Bronchial epithelial cell (primary cell): ENCODE measurements around the gene DENND6B. TPM values are rescaled to one million over a fixed set of nuclear protein-coding genes. Genes with fewer than 3 reads are reported as not detected.

Experiments
- DNase-seq: peaks from one replicate; pipeline ENCODE4 v3.0.0-alpha.2; 2010; ENCODE audit warnings: low read depth
- FAIRE-seq: peaks from 2 replicates; lab custom pipeline; 2011; peaks lifted over from hg19 to GRCh38; lab: Jason Lieb, UNC
- H3K27me3 ChIP-seq: 2 replicates; pipeline ENCODE4 v1.5.1; 2011; ENCODE audit warnings: low read length; ENCODE audit not compliant: control insufficient read depth, insufficient read depth
- H3K36me3 ChIP-seq: 2 replicates; pipeline ENCODE4 v1.5.1; 2011; ENCODE audit warnings: low read length; ENCODE audit not compliant: control insufficient read depth, insufficient read depth
- H3K4me3 ChIP-seq: 2 replicates; pipeline ENCODE4 v1.5.1; 2011; ENCODE audit warnings: mild to moderate bottlenecking, low read depth, low read length, control low read depth
- total RNA-seq: library from RNA; depleted of rRNA; stranded (reverse); fragments of >200 nt; gene quantifications from 2 replicates; pipeline ENCODE4 v1.2.1, GENCODE V29; 2014
- TF ChIP-seq, protein P1 (sequence below): IDR thresholded peaks from 2 replicates; pipeline ENCODE4 v1.5.1; 2011; ENCODE audit warnings: mild to moderate bottlenecking, moderate library complexity, low read length, control low read depth, inconsistent platforms; ENCODE audit not compliant: insufficient read depth, severe bottlenecking

DENND6B gene
- total RNA-seq, 1 donor from 2014 or later: 1.1 TPM

DNA sequence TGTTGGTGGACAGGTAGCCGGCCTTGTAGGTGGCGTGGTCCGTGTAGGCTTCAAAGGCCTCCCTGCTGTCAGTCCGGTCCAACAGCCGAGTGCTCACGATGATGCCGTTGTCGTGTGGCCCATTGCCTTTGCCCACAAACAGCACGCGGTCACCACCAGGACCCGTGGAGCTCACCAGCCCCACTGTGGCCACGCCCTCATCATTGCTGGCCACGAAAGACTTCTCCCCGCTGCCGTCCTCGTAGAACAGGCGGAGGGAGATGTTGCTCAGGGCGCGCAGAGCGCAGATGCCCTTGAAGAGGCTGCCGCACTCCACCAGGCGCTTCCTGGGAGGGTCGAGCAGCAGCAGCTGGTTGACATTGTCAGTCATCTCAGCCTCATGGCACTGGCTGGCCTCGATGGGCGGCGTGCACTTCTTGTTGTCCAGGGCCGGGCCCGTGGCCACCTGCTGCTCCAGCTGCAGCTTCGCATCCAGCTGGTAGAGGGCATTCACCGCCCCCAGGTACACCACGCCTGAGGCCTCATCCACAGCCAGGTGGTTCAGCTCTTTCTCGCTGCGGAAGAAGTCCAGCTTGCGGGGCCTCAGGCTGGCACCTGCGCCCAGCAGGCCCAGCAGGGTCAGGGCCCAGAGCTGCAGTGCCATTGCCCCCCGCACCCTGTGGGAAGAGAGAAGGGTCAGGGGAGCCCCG, 36.7 kb downstream of the DENND6B start:
- Histone ChIP-seq H3K4me3 (no peak overlapping the region), H3K27me3 (no peaks in the 10 kb centered on the region), H3K36me3 (peaks cover 56% of the 10 kb centered on the region)
- TF ChIP-seq, protein P1, sequence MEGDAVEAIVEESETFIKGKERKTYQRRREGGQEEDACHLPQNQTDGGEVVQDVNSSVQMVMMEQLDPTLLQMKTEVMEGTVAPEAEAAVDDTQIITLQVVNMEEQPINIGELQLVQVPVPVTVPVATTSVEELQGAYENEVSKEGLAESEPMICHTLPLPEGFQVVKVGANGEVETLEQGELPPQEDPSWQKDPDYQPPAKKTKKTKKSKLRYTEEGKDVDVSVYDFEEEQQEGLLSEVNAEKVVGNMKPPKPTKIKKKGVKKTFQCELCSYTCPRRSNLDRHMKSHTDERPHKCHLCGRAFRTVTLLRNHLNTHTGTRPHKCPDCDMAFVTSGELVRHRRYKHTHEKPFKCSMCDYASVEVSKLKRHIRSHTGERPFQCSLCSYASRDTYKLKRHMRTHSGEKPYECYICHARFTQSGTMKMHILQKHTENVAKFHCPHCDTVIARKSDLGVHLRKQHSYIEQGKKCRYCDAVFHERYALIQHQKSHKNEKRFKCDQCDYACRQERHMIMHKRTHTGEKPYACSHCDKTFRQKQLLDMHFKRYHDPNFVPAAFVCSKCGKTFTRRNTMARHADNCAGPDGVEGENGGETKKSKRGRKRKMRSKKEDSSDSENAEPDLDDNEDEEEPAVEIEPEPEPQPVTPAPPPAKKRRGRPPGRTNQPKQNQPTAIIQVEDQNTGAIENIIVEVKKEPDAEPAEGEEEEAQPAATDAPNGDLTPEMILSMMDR: no peak
- FAIRE-seq (no peak), DNase-seq (no peak)

DNA sequence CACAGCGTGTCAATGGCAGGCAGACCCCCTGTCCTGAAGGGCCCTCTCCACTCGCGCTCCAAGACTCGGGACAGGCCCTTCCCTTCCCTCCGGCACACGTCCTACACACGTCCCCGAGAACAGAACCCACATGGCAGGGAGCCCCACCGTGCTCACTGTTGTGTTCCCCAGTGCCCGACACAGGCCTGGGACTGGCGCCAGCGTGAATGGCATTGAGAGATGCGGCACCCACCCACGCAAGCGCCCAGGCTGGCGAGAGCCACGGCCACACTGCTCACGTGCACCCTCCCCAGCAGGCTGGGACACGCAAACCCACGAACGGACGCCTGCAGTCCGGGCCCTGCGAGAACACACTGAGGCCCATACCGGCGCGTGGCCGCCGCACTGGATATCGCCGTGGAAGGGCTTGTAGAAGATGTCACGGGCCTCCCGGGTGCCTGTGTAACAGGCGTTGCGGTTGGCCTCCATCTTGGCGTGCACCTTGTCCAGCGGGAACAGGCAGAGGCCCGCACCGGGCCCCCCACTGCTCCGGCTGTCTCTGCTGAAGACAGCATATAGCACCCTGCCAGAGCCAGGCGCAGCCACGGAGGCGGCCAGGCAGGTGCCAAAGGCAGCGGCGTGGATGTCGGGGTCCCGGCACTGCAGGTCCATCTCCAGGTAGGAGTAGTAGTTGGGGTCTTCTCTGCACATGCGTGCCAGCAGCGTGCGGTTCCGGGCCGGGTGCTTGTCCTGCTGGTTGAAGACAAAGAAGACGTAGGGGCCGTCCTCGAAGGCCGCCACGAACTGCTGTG, 37.5 kb downstream of the DENND6B start:
- TF ChIP-seq, protein P1: no peak
- no peaks in the 10 kb centered on the region for H3K27me3 ChIP-seq
- DNase-seq (no peak), FAIRE-seq (no peak)
- peaks cover 59% of the 10 kb centered on the region for H3K36me3 ChIP-seq
- H3K4me3 ChIP-seq: no peak overlapping the region

DNA sequence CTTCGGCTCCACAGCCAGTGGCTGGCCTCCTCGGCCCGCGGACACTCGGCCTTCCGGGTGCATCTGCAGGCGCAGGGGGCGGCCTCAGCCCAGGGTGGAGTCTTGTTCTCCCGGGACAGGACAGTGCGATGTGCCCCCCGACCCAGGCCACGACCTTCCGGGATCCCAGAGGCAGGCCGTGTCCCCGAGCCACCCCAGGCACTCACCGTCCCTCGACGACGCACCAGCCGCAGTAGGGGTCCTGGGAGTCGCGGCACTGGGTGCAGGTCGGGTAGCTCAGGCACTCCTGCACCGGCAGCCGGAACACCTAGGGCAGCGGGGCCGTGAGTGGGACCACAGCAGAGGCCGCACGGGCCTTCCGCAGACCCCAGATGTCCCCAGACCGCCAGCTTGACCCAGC, 39.1 kb downstream of the DENND6B start:
- Histone ChIP-seq H3K27me3 (no peaks in the 10 kb centered on the region), H3K36me3 (peaks cover 61% of the 10 kb centered on the region), H3K4me3 (no peak overlapping the region)
- no peak for DNase-seq
- FAIRE-seq: no peak
- TF ChIP-seq, protein P1: no peak

DNA sequence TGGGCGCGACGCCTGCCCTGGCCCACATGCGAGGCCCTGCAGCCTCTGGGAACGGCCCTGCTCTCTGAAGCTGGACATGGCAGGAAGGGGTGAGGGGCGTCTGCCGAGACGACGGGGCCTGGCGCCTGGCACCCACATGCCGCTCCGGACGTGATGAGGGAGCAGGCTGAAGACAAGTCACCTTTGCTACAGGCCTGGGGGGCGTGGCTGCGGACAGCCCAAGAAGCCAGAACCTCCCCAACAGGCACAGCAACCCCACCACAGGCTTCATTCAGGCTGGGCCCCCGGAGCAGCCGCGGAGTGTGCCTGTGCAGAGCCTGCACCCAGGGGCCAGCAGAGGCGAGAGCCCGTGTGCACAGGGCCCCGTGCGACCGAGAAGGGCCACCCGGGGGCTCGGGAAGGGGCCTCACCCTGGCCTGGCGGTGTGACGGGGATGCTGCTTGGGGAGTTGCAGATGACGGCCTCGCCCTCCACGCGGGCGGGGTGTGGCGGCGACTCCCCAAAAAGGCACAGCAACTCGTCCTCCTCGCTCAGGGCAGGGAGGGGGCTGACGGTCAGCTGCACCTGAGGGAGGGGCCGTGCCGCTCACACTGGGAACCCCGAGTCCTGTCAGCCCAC, 40.0 kb downstream of the DENND6B start:
- FAIRE-seq (no peak), DNase-seq (no peak)
- no peaks in the 10 kb centered on the region for H3K27me3 ChIP-seq
- no peak overlapping the region for H3K4me3 ChIP-seq
- peaks cover 66% of the 10 kb centered on the region for H3K36me3 ChIP-seq
- TF ChIP-seq, protein P1: no peak

DNA sequence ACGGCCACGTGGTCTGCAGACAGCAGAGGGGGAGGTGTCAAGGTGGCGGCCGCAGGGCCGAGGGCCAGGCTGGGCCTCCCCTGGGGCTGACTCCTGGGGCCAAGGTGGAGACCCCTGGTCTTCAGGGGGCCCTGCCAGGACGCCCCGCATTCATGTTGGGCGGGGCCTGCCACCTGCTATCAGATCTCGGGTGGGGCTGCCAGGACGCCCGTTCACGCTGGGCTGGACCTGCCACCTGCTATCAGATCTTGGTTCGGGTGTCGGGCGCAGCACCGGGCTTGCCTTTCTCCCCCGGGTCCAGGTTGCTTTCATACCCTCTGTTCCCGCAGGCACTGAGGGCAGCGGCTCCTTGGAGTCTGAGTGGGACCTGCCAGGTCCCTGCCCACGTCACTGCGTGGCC, 40.5 kb downstream of the DENND6B start:
- Histone ChIP-seq H3K4me3 (no peak overlapping the region), H3K27me3 (no peaks in the 10 kb centered on the region), H3K36me3 (peaks cover 68% of the 10 kb centered on the region)
- no peak for DNase-seq
- no peak for FAIRE-seq
- TF ChIP-seq, protein P1: no peak
